Heart right ventricle (tissue), 16 donors: ENCODE measurements around the gene C1QTNF9B. TPM values are rescaled to one million over a fixed set of nuclear protein-coding genes. Genes with fewer than 3 reads are reported as not detected.

Experiments used
- ATAC-seq, 8 donors: fragments of 200-7000 bp; cut with Tn5 transposase; one replicate each; pipeline ENCODE4 v1.9.1; 2020; ENCODE audit warnings: mild to moderate bottlenecking in 8 of 8, moderate library complexity in 8 of 8, moderate number of reproducible peaks in 1 of 8
- DNase-seq, 2 donors: peaks; one replicate each; pipeline ENCODE4 v3.0.0-alpha.2; 2020
- H3K27ac ChIP-seq, 10 donors: fragments of 200-600 bp; sonication (generic) in 2 of 10; one replicate each; pipeline versions ENCODE4 v1.5.0 to v1.8.0; 2020 to 2022; ENCODE audit warnings: mild to moderate bottlenecking in 3 of 10
- H3K27me3 ChIP-seq, 7 donors: fragments of 200-600 bp; one replicate each; pipeline ENCODE4 v1.8.0; 2021 to 2022; ENCODE audit warnings: mild to moderate bottlenecking in 2 of 7
- H3K36me3 ChIP-seq, 9 donors: fragments of 200-600 bp; sonication (generic) in 1 of 9; one replicate each; pipeline versions ENCODE4 v1.5.0 to v1.8.0; 2020 to 2022; ENCODE audit warnings: mild to moderate bottlenecking in 2 of 9
- H3K4me1 ChIP-seq, 9 donors: fragments of 200-600 bp; sonication (generic) in 1 of 9; one replicate each; pipeline versions ENCODE4 v1.5.0 to v1.8.0; 2020 to 2022; ENCODE audit warnings: mild to moderate bottlenecking in 4 of 9
- H3K4me3 ChIP-seq, 10 donors: fragments of 200-600 bp; sonication (generic) in 2 of 10; one replicate each; pipeline versions ENCODE4 v1.5.0 to v1.8.0; 2020 to 2022; ENCODE audit warnings: mild to moderate bottlenecking in 7 of 10, moderate library complexity in 2 of 10
- H3K9me3 ChIP-seq, 11 donors: fragments of 200-600 bp in 10 of 11; sonication (generic) in 2 of 11; one replicate each; pipeline versions ENCODE4 v1.5.0 to v1.8.0; 2013 to 2022; ENCODE audit warnings: mild to moderate bottlenecking in 2 of 11, control low read depth in 1 of 11, moderate library complexity in 1 of 11
- CTCF ChIP-seq, 9 donors: fragments of 200-600 bp; sonication (generic) in 2 of 9; IDR thresholded peaks; one replicate each; pipeline versions ENCODE4 v1.5.0 to v1.8.0; 2021 to 2022; ENCODE audit warnings: antibody characterized with exemption in 9 of 9, mild to moderate bottlenecking in 5 of 9, moderate library complexity in 1 of 9
- WGBS, 2 donors: extraction: QIAGEN DNeasy Blood & Tissue Kit; methylation state at CpG; one replicate each; pipeline ENCODE4 v1.1.7; 2013; ENCODE audit warnings: inconsistent platforms in 1 of 2; 5-methylcytosine and 5-hydroxymethylcytosine counted together
- intact Hi-C, 10 donors: fragments of 100-400 bp; cut with DNase I; formaldehyde crosslinking; loops; one replicate each; pipeline versions ENCODE4 v1.11.1 to v1.14.2; 2022
- polyA plus RNA-seq, 2 donors: library from polyadenylated mRNA; stranded (reverse); fragments of 200-250 nt; gene quantifications; one replicate each; pipeline ENCODE4 v1.2.3, GENCODE V29; 2013
- total RNA-seq, 10 donors: library from RNA; stranded (reverse); fragmentation: NEBNext Ultra II Directional in 3 of 10; extraction: Animal tissue kit (Norgen Biotek cat#: 25700) in 3 of 10; gene quantifications; one replicate each; pipeline versions ENCODE4 v1.2.1 to v1.2.4, GENCODE V29; 2021 to 2023
- donor health status: Arrhythmogenic right ventricular cardiomyopathy.
- donor health status: ischemic (EF 13 %, LVEDD 7.1; RV severe dilation, severe dysfunction).
- donor health status: healthy with polysubstance abuse.
- donor health status: DM: no; HTN: yes; CAD: no.
- donor health status: DM: no; HTN: no; CAD: no.
- donor health status: ischemic (EF 25% LVEDD 6.9; RV normal size, moderate dysfunction).
- donor health status: ischemic (EF 25% LVEDD 5.7; RV mildly dilated, moderate dysfunction).
- donor health status: healthy.
- donor health status: DM: yes; HTN: yes; CAD: no.
- donor health status: Ischemic cardiomyopathy.
- donor health status: ischemic (EF 35%, LVEDD 5.7; RV mildly dilated, moderate dysfunction).
- donor health status: nonischemic (EF 11% LVEDD 7.7; RV severe dilation, severe dysfunction).
- donor health status: DM: yes; HTN: yes; CAD: no.
- donor health status: PGD.
- donor health status: ischemic (EF 29% LVEDD 5.4; RV normal size, mild dysfunction).
- donor health status: nonischemic (EF 23%, LVEDD 6.1; RV moderate dilation, normal function).

The C1QTNF9B gene
- total and polyA plus RNA-seq, 12 donors: 0.44 to 3.1 (median 1.4) TPM; not detected in 2

- no peaks in the 10 kb centered on the region for H3K9me3 ChIP-seq
- ATAC-seq: no peak
- H3K4me3 ChIP-seq: no peak overlapping the region
- H3K27me3 ChIP-seq: no peaks in the 10 kb centered on the region
- TF ChIP-seq CTCF (IDR thresholded peaks at IDR 0.05): no peak
- no peak for DNase-seq
- intact Hi-C loops: loop anchor here in 6 of 10 donors (10.0 kb wide), 3 partner anchors 140 to 290 kb away; partner anchors contain the start of gene TNFRSF19 (in 1 of the 6)
- no peak overlapping the region for H3K27ac ChIP-seq
- WGBS, 2 donors: 78 to 79% methylated on average over 1 of the region's 1 CpG
- H3K4me1 ChIP-seq: no peaks in the 10 kb centered on the region
- H3K36me3 ChIP-seq: peaks cover 0 to 59% (median 0%) of the 10 kb centered on the region in 9 donors
These were observed 32.3 kb downstream of the C1QTNF9B start for GRCh38 chr13:23865026-23865425.

GRCh38 chr13:23861310-23861709 is 36.0 kb downstream of the C1QTNF9B start:
- Histone ChIP-seq H3K9me3 (no peaks in the 10 kb centered on the region), H3K4me1 (no peaks in the 10 kb centered on the region), H3K27ac (no peak overlapping the region), H3K4me3 (no peak overlapping the region), H3K27me3 (no peaks in the 10 kb centered on the region), H3K36me3 (peaks cover 0 to 67% (median 0%) of the 10 kb centered on the region in 9 donors)
- ATAC-seq: no peak
- no peak for DNase-seq
- TF ChIP-seq CTCF (IDR thresholded peaks at IDR 0.05): no peak
- WGBS, 2 donors: 91 to 99% methylated on average over 2 of the region's 2 CpGs
- intact Hi-C loops: loop anchor here in 6 of 10 donors (10.0 kb wide), 3 partner anchors 137 to 287 kb away; partner anchors contain the start of gene TNFRSF19 (in 1 of the 6)

GRCh38 chr13:23859904-23860303 is 37.4 kb downstream of the C1QTNF9B start:
- intact Hi-C loops: loop anchor here in 6 of 10 donors (10.0 kb wide), 3 partner anchors 135 to 285 kb away; partner anchors contain the start of gene TNFRSF19 (in 1 of the 6)

GRCh38 chr13:23859455-23859854 is 37.8 kb downstream of the C1QTNF9B start:
- H3K27ac ChIP-seq: no peak overlapping the region
- TF ChIP-seq CTCF (IDR thresholded peaks at IDR 0.05): no peak
- no peaks in the 10 kb centered on the region for H3K27me3 ChIP-seq
- peaks cover 0 to 67% (median 3%) of the 10 kb centered on the region in 9 donors for H3K36me3 ChIP-seq
- ATAC-seq: no peak
- intact Hi-C loops: no loop called here
- DNase-seq: no peak
- no peaks in the 10 kb centered on the region for H3K9me3 ChIP-seq
- no peak overlapping the region for H3K4me3 ChIP-seq
- no peaks in the 10 kb centered on the region for H3K4me1 ChIP-seq

More at GRCh38 chr13:23859904-23860303, 37.4 kb downstream of the C1QTNF9B start:
- no peaks in the 10 kb centered on the region for H3K4me1 ChIP-seq
- 95 to 96% methylated on average over 2 of the region's 2 CpGs for WGBS, 2 donors
- ATAC-seq (no peak), DNase-seq (no peak)
- TF ChIP-seq CTCF (IDR thresholded peaks at IDR 0.05): no peak
- no peaks in the 10 kb centered on the region for H3K9me3 ChIP-seq
- no peak overlapping the region for H3K27ac ChIP-seq
- no peak overlapping the region for H3K4me3 ChIP-seq
- peaks cover 0 to 67% (median 3%) of the 10 kb centered on the region in 9 donors for H3K36me3 ChIP-seq
- no peaks in the 10 kb centered on the region for H3K27me3 ChIP-seq
